KMS-11 (cell line): ENCODE results near the gene C19orf12.
"Not testable (repeated sequence)": the region's sequence is repeated elsewhere in the genome, so short reads cannot be mapped to it uniquely, and the experiment has no call there.

Source experiments
- H2AFZ ChIP-seq: fragments of 200-600 bp; sonication (generic); 2 replicates; pipeline ENCODE4 v1.6.1; 2016; ENCODE audit warnings: antibody characterized with exemption, mixed run types, low read depth
- H3K27ac ChIP-seq: fragments of 200-600 bp; sonication (generic); 2 replicates; pipeline ENCODE4 v1.6.1; 2016; ENCODE audit warnings: mild to moderate bottlenecking, mixed run types
- H3K27me3 ChIP-seq: fragments of 200-600 bp; sonication (generic); 2 replicates; pipeline ENCODE4 v1.6.1; 2017; ENCODE audit warnings: mild to moderate bottlenecking, low read depth, mixed run types, moderate library complexity; ENCODE audit not compliant: insufficient read depth
- H3K36me3 ChIP-seq: fragments of 200-600 bp; sonication (generic); 2 replicates; pipeline ENCODE4 v1.6.1; 2017; ENCODE audit warnings: mild to moderate bottlenecking, mixed run types; ENCODE audit not compliant: insufficient read depth
- H3K4me1 ChIP-seq: fragments of 200-600 bp; sonication (generic); 2 replicates; pipeline ENCODE4 v1.6.1; 2016; ENCODE audit warnings: mild to moderate bottlenecking, low read depth, mixed run types; ENCODE audit not compliant: poor library complexity, severe bottlenecking
- H3K4me2 ChIP-seq: fragments of 200-600 bp; sonication (generic); 2 replicates; pipeline ENCODE4 v1.7.0; 2016; ENCODE audit warnings: mild to moderate bottlenecking, mixed run types
- H3K4me3 ChIP-seq: fragments of 200-600 bp; sonication (generic); IDR thresholded peaks from 2 replicates; pipeline ENCODE4 v1.6.1; 2017; ENCODE audit warnings: low read depth, low read length, mixed read lengths; ENCODE audit not compliant: insufficient read depth
- H3K79me2 ChIP-seq: fragments of 200-600 bp; sonication (generic); 2 replicates; pipeline ENCODE4 v1.6.1; 2016; ENCODE audit warnings: low read depth, mixed run types; ENCODE audit not compliant: insufficient read depth
- H3K9ac ChIP-seq: fragments of 200-600 bp; sonication (generic); 2 replicates; pipeline ENCODE4 v1.6.1; 2016; ENCODE audit warnings: mild to moderate bottlenecking, mixed run types
- H4K20me1 ChIP-seq: fragments of 200-600 bp; sonication (generic); 2 replicates; pipeline ENCODE4 v1.6.1; 2016; ENCODE audit warnings: mild to moderate bottlenecking, mixed run types; ENCODE audit not compliant: insufficient read depth
- TF ChIP-seq, protein P1 (sequence below): fragments of 200-600 bp; sonication (generic); conservative IDR thresholded peaks from 2 replicates; pipeline ENCODE4 v1.6.1; 2017; ENCODE audit warnings: low read depth, mild to moderate bottlenecking, antibody characterized with exemption, low read length, moderate library complexity, mixed read lengths

Gene C19orf12

DNA sequence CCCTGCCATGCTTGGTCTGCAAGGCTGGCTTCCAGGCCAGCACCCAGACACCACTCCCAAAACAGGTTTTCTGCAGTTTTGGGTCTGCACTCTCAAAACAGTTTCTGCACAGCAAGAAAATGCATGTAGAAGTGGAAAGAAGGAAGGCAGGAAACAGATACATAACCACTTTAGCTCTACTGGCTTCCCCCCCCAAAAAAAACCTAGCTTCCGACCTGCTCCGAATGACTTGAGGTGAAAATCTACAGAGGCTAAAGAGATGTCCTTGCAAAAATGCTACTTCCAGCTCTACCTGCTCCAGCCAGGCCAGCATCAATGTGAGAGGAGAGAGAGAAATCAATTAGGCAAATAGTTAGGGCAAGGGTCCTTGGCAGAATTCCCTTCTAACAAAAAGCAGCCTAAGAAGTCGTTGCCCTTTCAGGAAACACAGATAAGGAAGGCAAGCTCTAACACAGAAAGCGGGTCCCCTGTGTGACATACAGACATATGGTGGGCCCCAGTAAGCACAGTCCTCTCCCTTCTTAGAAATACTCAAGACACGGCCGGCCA is 3.4 kb downstream of the C19orf12 start:
- Histone ChIP-seq H3K36me3 (no peaks in the 10 kb centered on the region), H4K20me1 (no peaks in the 10 kb centered on the region), H2AFZ (no peak overlapping the region), H3K4me1 (peaks cover 18% of the 10 kb centered on the region), H3K27me3 (no peaks in the 10 kb centered on the region), H3K27ac (no peak overlapping the region), H3K4me2 (no peak overlapping the region), H3K79me2 (peaks cover 23% of the 10 kb centered on the region; the same call in 1 of the 2 replicates), H3K4me3 (no peak overlapping the region), H3K9ac (no peak overlapping the region)
- TF ChIP-seq, protein P1, sequence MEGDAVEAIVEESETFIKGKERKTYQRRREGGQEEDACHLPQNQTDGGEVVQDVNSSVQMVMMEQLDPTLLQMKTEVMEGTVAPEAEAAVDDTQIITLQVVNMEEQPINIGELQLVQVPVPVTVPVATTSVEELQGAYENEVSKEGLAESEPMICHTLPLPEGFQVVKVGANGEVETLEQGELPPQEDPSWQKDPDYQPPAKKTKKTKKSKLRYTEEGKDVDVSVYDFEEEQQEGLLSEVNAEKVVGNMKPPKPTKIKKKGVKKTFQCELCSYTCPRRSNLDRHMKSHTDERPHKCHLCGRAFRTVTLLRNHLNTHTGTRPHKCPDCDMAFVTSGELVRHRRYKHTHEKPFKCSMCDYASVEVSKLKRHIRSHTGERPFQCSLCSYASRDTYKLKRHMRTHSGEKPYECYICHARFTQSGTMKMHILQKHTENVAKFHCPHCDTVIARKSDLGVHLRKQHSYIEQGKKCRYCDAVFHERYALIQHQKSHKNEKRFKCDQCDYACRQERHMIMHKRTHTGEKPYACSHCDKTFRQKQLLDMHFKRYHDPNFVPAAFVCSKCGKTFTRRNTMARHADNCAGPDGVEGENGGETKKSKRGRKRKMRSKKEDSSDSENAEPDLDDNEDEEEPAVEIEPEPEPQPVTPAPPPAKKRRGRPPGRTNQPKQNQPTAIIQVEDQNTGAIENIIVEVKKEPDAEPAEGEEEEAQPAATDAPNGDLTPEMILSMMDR, result no peak

DNA sequence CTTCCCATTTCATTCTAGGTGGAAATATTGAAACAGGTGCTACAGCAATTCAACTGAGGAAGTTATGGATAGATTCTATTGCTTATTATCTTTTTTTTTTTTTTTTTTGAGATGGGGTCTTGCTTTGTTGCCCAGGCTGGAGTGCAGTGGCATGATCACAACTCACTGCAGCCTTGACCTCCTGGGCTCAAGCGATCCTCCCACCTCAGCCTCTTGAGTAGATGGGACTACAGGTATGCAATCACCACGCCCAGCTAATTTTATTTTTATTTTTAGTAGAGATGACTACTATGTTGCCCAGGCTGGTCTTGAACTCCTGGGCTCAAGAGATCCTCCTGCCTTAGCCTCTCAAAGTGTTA is 5.6 kb downstream of the C19orf12 start:
- not testable (repeated sequence) for H2AFZ ChIP-seq, H3K4me2 ChIP-seq, H3K27ac ChIP-seq, H3K36me3 ChIP-seq, H3K4me1 ChIP-seq, H4K20me1 ChIP-seq, H3K4me3 ChIP-seq, H3K9ac ChIP-seq, H3K27me3 ChIP-seq
- H3K79me2 ChIP-seq, result peaks cover 14% of the 10 kb centered on the region; the same call in 1 of the 2 replicates

DNA sequence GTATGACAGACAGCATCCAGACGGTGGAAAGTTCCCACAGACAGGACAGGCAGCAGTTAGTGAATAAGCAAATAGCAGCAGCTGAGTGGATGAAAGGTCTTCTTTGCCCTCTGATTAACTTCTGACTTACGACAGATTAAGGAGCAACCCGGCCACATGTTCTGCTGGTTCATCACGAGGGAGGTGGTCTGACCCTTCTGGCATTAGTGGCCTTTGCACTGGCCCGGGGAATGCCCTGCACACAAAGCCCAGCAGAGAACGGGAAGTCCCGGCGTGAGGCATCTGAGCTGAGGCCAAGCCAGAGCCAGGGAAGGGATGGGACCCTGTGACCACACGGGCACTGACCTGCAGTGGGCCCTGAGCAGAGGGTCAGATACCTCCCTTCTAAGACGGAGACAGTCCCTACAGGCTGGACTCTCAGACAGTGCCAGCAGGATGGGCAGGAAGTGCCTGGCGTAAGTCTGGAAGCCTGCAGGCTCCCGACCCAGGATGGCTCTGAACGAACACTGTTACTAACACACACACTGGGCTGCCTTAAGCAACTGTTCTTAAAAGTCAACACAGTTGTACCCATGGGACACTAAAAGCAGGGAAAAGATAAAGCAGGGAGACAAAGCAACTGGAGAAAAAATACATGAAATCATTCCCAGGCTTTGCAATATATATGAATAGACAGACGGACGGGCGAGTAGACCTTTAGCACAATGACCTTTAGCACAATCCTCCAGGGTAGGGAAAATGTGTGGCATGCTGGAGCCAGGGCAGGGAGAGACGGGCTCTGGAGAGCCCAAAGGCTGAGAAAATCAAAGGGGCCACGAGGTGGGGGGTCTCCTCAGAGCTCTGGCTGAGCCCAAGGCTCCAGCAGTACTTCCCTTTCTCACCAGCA is 6.3 kb downstream of the C19orf12 start:
- TF ChIP-seq, protein P1, result no peak
- H3K79me2 ChIP-seq, result peaks cover 8% of the 10 kb centered on the region; the same call in 1 of the 2 replicates
- H3K4me2 ChIP-seq, result no peak overlapping the region
- peaks cover 5% of the 10 kb centered on the region for H3K4me1 ChIP-seq
- H3K9ac ChIP-seq, result no peak overlapping the region
- no peaks in the 10 kb centered on the region for H3K27me3 ChIP-seq
- H3K27ac ChIP-seq, result no peak overlapping the region
- H4K20me1 ChIP-seq, result no peaks in the 10 kb centered on the region
- H3K36me3 ChIP-seq, result no peaks in the 10 kb centered on the region
- H3K4me3 ChIP-seq, result no peak overlapping the region
- no peak overlapping the region for H2AFZ ChIP-seq

DNA sequence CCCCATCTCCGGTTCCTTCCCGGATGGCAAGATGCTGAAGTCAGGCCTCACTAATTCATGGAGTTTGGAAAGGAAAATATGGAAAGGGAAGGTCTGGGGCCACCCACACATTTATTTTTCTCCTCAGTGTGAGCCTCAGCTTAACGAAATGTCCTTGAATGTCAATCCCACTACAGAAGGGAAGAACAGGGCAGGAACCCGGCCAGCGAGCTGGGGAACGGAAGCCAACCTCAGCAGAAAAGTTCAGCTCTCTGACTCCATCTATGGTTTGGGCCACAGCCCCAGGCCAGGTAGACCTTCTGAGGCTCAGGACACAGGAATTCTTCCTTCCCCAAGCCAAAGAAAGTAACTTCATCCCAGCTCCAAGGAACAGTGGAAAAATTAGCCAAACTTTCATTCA is 8.4 kb downstream of the C19orf12 start:
- no peaks in the 10 kb centered on the region for H3K27me3 ChIP-seq
- H3K4me2 ChIP-seq, result no peak overlapping the region
- H3K27ac ChIP-seq, result no peak overlapping the region
- no peaks in the 10 kb centered on the region for H3K36me3 ChIP-seq
- TF ChIP-seq, protein P1, result no peak
- H3K4me1 ChIP-seq, result no peaks in the 10 kb centered on the region
- H4K20me1 ChIP-seq, result no peaks in the 10 kb centered on the region
- no peak overlapping the region for H3K4me3 ChIP-seq
- H3K79me2 ChIP-seq, result no peaks in the 10 kb centered on the region
- H3K9ac ChIP-seq, result no peak overlapping the region
- no peak overlapping the region for H2AFZ ChIP-seq

DNA sequence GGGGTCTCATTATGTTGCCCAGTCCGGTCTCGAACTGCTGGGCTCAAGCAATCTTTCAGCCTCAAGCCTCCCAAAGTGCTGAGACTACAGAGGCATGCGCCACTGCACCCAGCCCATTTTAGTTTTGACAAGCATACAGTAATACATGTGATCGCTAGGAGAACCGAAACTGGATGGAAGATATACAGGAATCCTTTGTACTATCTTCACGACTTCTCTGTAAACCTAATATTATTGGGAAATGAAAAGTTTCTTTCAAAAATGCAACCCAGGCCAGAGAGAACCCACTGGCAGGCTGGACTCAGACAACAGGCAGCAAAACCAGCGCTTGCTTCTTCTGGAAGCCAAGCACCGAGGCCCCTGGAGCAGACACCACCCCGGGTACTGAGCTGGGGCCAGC is 9.4 kb downstream of the C19orf12 start:
- H3K9ac ChIP-seq, result no peak overlapping the region
- H2AFZ ChIP-seq, result no peak overlapping the region
- no peak overlapping the region for H3K27ac ChIP-seq
- TF ChIP-seq, protein P1, result no peak
- H4K20me1 ChIP-seq, result no peaks in the 10 kb centered on the region
- H3K4me3 ChIP-seq, result no peak overlapping the region
- no peaks in the 10 kb centered on the region for H3K27me3 ChIP-seq
- no peaks in the 10 kb centered on the region for H3K79me2 ChIP-seq
- no peaks in the 10 kb centered on the region for H3K4me1 ChIP-seq
- no peaks in the 10 kb centered on the region for H3K36me3 ChIP-seq
- H3K4me2 ChIP-seq, result no peak overlapping the region
